OCI-LY3 (cell line): ENCODE measurements around the gene RXRA.

Source experiments
- H2AFZ ChIP-seq: fragments of 200-600, 300-600 bp; shearing (Covaris generic); 2 replicates; pipeline ENCODE4 v1.6.0; 2014; ENCODE audit warnings: antibody characterized with exemption, low read depth, low read length
- H3K27ac ChIP-seq: fragments of 200-600, 300-600 bp; sonication (generic); 2 replicates; pipeline ENCODE4 v1.5.1; 2014; ENCODE audit warnings: mild to moderate bottlenecking, low read length, moderate library complexity, mixed read lengths
- H3K27me3 ChIP-seq: fragments of 200-600, 300-600 bp; sonication (generic); 2 replicates; pipeline ENCODE4 v1.6.1; 2014; ENCODE audit warnings: low read depth, low read length, mixed read lengths
- H3K36me3 ChIP-seq: fragments of 200-600, 300-600 bp; sonication (generic); replicated peaks from 2 replicates; pipeline ENCODE3; 2014; ENCODE audit warnings: low read depth, low read length, mixed read lengths
- H3K4me1 ChIP-seq: fragments of 300-600, 200-600 bp; sonication (generic); 2 replicates; pipeline ENCODE4 v1.6.1; 2014; ENCODE audit warnings: low read length, mixed read lengths
- H3K4me2 ChIP-seq: fragments of 200-600, 300-600 bp; sonication (generic); 2 replicates; pipeline ENCODE4 v1.6.1; 2014; ENCODE audit warnings: low read length, mixed read lengths
- H3K4me3 ChIP-seq: fragments of 300-600, 200-600 bp; sonication (generic); 2 replicates; pipeline ENCODE4 v1.5.1; 2014; ENCODE audit warnings: antibody characterized with exemption, mild to moderate bottlenecking, low read length, moderate library complexity
- H3K79me2 ChIP-seq: fragments of 300-600, 200-600 bp; shearing (Covaris generic); 2 replicates; pipeline ENCODE4 v1.6.1; 2014; ENCODE audit warnings: mild to moderate bottlenecking, low read length, mixed read lengths
- H3K9ac ChIP-seq: fragments of 300-600, 200-600 bp; shearing (Covaris generic); 2 replicates; pipeline ENCODE4 v1.6.0; 2014; ENCODE audit warnings: mild to moderate bottlenecking, low read length, moderate library complexity
- H3K9me3 ChIP-seq: fragments of 200-600, 300-600 bp; shearing (Covaris generic); 2 replicates; pipeline ENCODE4 v1.6.1; 2014; ENCODE audit warnings: low read length, mixed read lengths; ENCODE audit not compliant: insufficient read depth
- H4K20me1 ChIP-seq: fragments of 200-600, 300-600 bp; sonication (generic); 2 replicates; pipeline ENCODE4 v1.6.1; 2016; ENCODE audit warnings: low read length, mixed read lengths; ENCODE audit not compliant: insufficient read depth
- EZH2phosphoT487 ChIP-seq: fragments of 200-600 bp; shearing (Covaris generic); IDR thresholded peaks from 2 replicates; pipeline ENCODE4 v1.6.1; 2018; ENCODE audit warnings: antibody characterized with exemption, mixed run types, low read depth
- TF ChIP-seq, protein P1 (sequence below): fragments of 200-600, 300-600 bp; sonication (generic); IDR thresholded peaks from 2 replicates; pipeline ENCODE4 v1.5.1; 2014; ENCODE audit warnings: antibody characterized with exemption, low read length, low read depth

The RXRA gene

DNA sequence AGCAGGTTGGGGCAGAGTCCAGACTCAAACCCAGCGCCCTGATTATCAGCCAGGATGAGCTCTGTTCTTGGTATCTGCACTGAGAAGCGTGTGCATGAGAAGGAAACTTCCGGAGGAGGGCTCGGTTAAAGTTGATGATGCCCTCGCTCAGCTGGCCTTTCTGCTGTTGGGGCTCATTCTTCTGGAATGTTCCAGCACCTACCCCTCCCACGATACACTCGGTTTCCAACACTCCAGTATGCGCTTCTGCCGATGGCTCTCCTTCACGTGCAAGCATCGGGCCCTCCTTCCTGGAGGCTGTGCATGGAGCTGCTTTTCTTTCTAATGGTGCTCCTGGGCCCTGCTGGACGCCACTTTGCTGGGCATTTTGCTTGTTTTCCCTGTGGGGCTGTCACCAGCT lies 134.0 kb downstream of the RXRA start:
- H3K9ac ChIP-seq = no peak overlapping the region
- H3K4me2 ChIP-seq = no peak overlapping the region
- no peaks in the 10 kb centered on the region for H3K4me1 ChIP-seq
- H3K79me2 ChIP-seq = no peaks in the 10 kb centered on the region
- TF ChIP-seq EZH2phosphoT487 = no peak
- TF ChIP-seq, protein P1, sequence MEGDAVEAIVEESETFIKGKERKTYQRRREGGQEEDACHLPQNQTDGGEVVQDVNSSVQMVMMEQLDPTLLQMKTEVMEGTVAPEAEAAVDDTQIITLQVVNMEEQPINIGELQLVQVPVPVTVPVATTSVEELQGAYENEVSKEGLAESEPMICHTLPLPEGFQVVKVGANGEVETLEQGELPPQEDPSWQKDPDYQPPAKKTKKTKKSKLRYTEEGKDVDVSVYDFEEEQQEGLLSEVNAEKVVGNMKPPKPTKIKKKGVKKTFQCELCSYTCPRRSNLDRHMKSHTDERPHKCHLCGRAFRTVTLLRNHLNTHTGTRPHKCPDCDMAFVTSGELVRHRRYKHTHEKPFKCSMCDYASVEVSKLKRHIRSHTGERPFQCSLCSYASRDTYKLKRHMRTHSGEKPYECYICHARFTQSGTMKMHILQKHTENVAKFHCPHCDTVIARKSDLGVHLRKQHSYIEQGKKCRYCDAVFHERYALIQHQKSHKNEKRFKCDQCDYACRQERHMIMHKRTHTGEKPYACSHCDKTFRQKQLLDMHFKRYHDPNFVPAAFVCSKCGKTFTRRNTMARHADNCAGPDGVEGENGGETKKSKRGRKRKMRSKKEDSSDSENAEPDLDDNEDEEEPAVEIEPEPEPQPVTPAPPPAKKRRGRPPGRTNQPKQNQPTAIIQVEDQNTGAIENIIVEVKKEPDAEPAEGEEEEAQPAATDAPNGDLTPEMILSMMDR = no peak
- H3K36me3 ChIP-seq = no peaks in the 10 kb centered on the region
- H3K27ac ChIP-seq = no peak overlapping the region
- H3K9me3 ChIP-seq = no peaks in the 10 kb centered on the region
- H4K20me1 ChIP-seq = no peaks in the 10 kb centered on the region
- H3K27me3 ChIP-seq = no peaks in the 10 kb centered on the region
- H3K4me3 ChIP-seq = no peak overlapping the region
- no peak overlapping the region for H2AFZ ChIP-seq

DNA sequence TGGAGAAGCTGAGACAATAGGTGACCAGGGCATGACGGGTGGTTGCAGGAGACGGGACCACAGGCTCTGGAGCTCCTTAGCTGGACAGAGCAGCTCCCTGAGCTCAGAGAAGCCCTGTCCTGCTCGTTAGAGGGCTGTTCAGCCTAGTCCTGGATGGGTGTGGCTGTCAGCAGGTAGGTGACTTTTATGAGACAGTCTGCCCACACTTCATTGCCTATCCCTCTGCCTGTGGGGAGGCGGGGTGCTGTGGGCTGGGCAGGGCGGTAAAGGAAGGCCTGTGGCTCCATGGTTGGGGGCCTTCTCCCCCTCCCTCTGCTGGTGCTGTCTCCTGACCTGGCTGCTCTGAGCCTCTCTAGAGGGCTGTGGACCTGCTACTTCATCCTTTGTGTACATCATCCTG lies 134.6 kb downstream of the RXRA start:
- TF ChIP-seq, protein P1 = no peak
- no peak for TF ChIP-seq EZH2phosphoT487
- H3K27ac ChIP-seq = no peak overlapping the region
- no peaks in the 10 kb centered on the region for H3K27me3 ChIP-seq
- H3K4me1 ChIP-seq = no peaks in the 10 kb centered on the region
- H4K20me1 ChIP-seq = no peaks in the 10 kb centered on the region
- no peaks in the 10 kb centered on the region for H3K79me2 ChIP-seq
- no peak overlapping the region for H2AFZ ChIP-seq
- no peaks in the 10 kb centered on the region for H3K9me3 ChIP-seq
- no peak overlapping the region for H3K9ac ChIP-seq
- no peaks in the 10 kb centered on the region for H3K36me3 ChIP-seq
- H3K4me2 ChIP-seq = no peak overlapping the region
- H3K4me3 ChIP-seq = no peak overlapping the region

DNA sequence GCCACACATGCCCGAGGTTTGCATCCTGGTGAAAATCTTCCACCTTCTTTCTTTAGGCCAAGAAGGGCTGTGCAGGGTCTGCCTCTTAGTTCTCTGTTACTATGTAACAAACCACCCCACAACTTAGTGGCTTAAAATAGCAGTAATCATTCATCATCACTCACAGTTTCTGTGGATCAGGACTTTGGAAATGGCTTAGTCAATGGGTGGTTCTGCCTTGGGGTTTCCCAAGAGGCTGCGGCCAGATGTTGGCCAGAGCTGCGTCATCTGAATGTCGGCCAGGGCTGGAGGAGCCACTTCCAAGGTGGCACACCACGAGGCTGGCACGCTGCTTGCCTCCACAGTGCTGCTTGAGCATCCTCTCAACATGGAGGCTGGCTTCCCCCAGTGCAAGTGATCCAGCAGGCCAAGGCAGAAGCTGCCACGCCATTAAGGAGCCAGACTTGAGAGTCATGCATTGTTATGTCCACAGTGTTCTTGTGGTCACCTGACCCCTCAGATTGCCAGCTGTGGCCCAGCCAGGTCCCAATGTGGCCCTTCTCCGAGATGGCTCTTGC lies 135.2 kb downstream of the RXRA start:
- no peaks in the 10 kb centered on the region for H4K20me1 ChIP-seq
- H3K4me2 ChIP-seq = no peak overlapping the region
- no peaks in the 10 kb centered on the region for H3K4me1 ChIP-seq
- TF ChIP-seq, protein P1 = no peak
- no peak for TF ChIP-seq EZH2phosphoT487
- H3K27ac ChIP-seq = no peak overlapping the region
- no peaks in the 10 kb centered on the region for H3K79me2 ChIP-seq
- H3K9me3 ChIP-seq = no peaks in the 10 kb centered on the region
- H3K27me3 ChIP-seq = no peaks in the 10 kb centered on the region
- no peak overlapping the region for H2AFZ ChIP-seq
- H3K36me3 ChIP-seq = no peaks in the 10 kb centered on the region
- H3K4me3 ChIP-seq = no peak overlapping the region
- H3K9ac ChIP-seq = no peak overlapping the region

DNA sequence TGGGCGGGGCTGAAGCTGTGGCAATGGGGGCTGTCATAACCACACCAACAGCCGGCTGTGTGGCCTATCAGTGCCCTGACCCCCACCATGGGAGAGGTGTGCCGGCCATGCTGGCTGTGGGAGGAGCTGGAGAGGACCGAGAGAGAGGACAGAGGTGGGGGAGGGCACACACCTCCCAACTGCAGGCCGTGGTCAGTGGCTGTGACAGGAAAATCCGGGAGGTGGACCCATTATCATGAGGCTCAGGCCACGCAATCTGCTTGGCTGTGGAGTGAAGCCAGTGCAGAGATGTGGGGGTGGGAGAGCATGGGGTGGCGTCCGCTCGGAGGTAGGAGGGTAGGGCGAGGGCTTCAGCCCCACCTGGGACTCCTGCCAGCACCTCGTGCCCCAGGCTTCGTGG lies 136.1 kb downstream of the RXRA start:
- H3K36me3 ChIP-seq = no peaks in the 10 kb centered on the region
- H3K4me2 ChIP-seq = no peak overlapping the region
- no peaks in the 10 kb centered on the region for H3K27me3 ChIP-seq
- no peak overlapping the region for H3K9ac ChIP-seq
- TF ChIP-seq, protein P1 = no peak
- no peak for TF ChIP-seq EZH2phosphoT487
- H3K79me2 ChIP-seq = no peaks in the 10 kb centered on the region
- no peaks in the 10 kb centered on the region for H3K4me1 ChIP-seq
- H4K20me1 ChIP-seq = no peaks in the 10 kb centered on the region
- H3K4me3 ChIP-seq = no peak overlapping the region
- no peak overlapping the region for H3K27ac ChIP-seq
- no peak overlapping the region for H2AFZ ChIP-seq
- no peaks in the 10 kb centered on the region for H3K9me3 ChIP-seq
